ENCODE measurements around the gene PALM.

GRCh38 chr19:788983-789700 lies 80.4 kb downstream of the PALM start:
- TF ChIP-seq CTCF (conservative IDR thresholded peaks at IDR 0.05) = no peak
- TF ChIP-seq ZFX (IDR thresholded peaks at IDR 0.05) = no peak

Measured in C4-2B (cell line).